GM13977 (cell line): ENCODE results near the gene LRRC8E.

Experiments used
- DNase-seq: peaks from one replicate; pipeline ENCODE4 v3.0.0; 2012; ENCODE audit warnings: low spot score
- CTCF ChIP-seq: IDR thresholded peaks from 2 replicates; pipeline ENCODE4 v1.5.1; 2012; ENCODE audit warnings: mild to moderate bottlenecking, control low read depth; ENCODE audit not compliant: insufficient read depth; ENCODE audit errors: extremely low read depth, missing control alignments
- in situ Hi-C: fragments of 300-500 bp; cut with MboI; formaldehyde crosslinking; loops from one replicate; pipeline ENCODE4 v1.12.0; 2022; ENCODE audit warnings: low sequenced_read_pairs, low pct_unique_long_range_greater_than_20kb, mixed read lengths, inconsistent platforms; ENCODE audit not compliant: unreplicated experiment

The LRRC8E gene

GRCh38 chr19:7903244-7904073, 15.1 kb downstream of the LRRC8E start, which contains the start of gene MAP2K7:
Gene MAP2K7, plus strand, starts transcription at chr19:7903877. Its CDS starts 68 bp downstream, at chr19:7903945.
- peak; percentile 100 for DNase-seq
- peak; percentile 83 for TF ChIP-seq CTCF
- in situ Hi-C loops = no loop called here

- TF ChIP-seq CTCF = no peak
- in situ Hi-C loops = no loop called here
These were observed 16.0 kb downstream of the LRRC8E start for GRCh38 chr19:7904074-7905020.

GRCh38 chr19:7905268-7905667, 17.0 kb downstream of the LRRC8E start:
- no peak for TF ChIP-seq CTCF
- in situ Hi-C loops = no loop called here
- DNase-seq = no peak

More at GRCh38 chr19:7904074-7905020, 16.0 kb downstream of the LRRC8E start:
- DNase-seq = peak; percentile 87

GRCh38 chr19:7905859-7906258, 17.5 kb downstream of the LRRC8E start:
- DNase-seq = no peak
- in situ Hi-C loops = no loop called here
- TF ChIP-seq CTCF = no peak

GRCh38 chr19:7907122-7907521, 18.8 kb downstream of the LRRC8E start:
- in situ Hi-C loops = no loop called here
- TF ChIP-seq CTCF = no peak
- no peak for DNase-seq

GRCh38 chr19:7907544-7907943, 19.2 kb downstream of the LRRC8E start:
- no peak for DNase-seq
- TF ChIP-seq CTCF = no peak
- in situ Hi-C loops = no loop called here
